ENCODE measurements around the gene LRCOL1.

LRCOL1 gene

GRCh38 chr12:132635076-132635955 lies 24.9 kb upstream of the LRCOL1 start:
- Histone ChIP-seq H3K27ac (ENCODE audit: low read depth, low read length) (no peak overlapping the region), H3K4me3 (ENCODE audit: low read depth in 1 of 5, low read length in 5 of 5) (no peak overlapping the region), H3K9ac (ENCODE audit: low read length in 5 of 5) (no peak overlapping the region), H3K9me3 (ENCODE audit: control insufficient read depth in 5 of 5, low read length in 5 of 5) (no peaks in the 10 kb centered on the region), H3K36me3 (ENCODE audit: control insufficient read depth in 5 of 5, insufficient read depth in 5 of 5, low read length in 5 of 5) (peaks cover 0 to 90% (median 76%) of the 10 kb centered on the region in 5 donors), H3K4me1 (ENCODE audit: control insufficient read depth in 5 of 5, insufficient read depth in 5 of 5, low read length in 5 of 5) (peaks cover 3 to 10% (median 7%) of the 10 kb centered on the region in 5 donors), H3K27me3 (ENCODE audit: control insufficient read depth in 5 of 5, insufficient read depth in 4 of 5, low read length in 5 of 5) (no peaks in the 10 kb centered on the region)

- Histone ChIP-seq H3K36me3 (ENCODE audit: control insufficient read depth in 5 of 5, insufficient read depth in 5 of 5, low read length in 5 of 5) (peaks cover 0 to 93% (median 77%) of the 10 kb centered on the region in 5 donors), H3K9me3 (ENCODE audit: control insufficient read depth in 5 of 5, low read length in 5 of 5) (no peaks in the 10 kb centered on the region)
Observed at GRCh38 chr12:132634411-132634990, 24.1 kb upstream of the LRCOL1 start.

GRCh38 chr12:132633901-132634300 lies 23.5 kb upstream of the LRCOL1 start:
- peaks cover 3 to 7% (median 4%) of the 10 kb centered on the region in 5 donors for H3K4me1 ChIP-seq (ENCODE audit: control insufficient read depth in 5 of 5, insufficient read depth in 5 of 5, low read length in 5 of 5)
- H3K27me3 ChIP-seq (ENCODE audit: control insufficient read depth in 5 of 5, insufficient read depth in 4 of 5, low read length in 5 of 5) = no peaks in the 10 kb centered on the region
- H3K9ac ChIP-seq (ENCODE audit: low read length in 5 of 5) = no peak overlapping the region
- no peak overlapping the region for H3K4me3 ChIP-seq (ENCODE audit: low read depth in 1 of 5, low read length in 5 of 5)
- H3K36me3 ChIP-seq (ENCODE audit: control insufficient read depth in 5 of 5, insufficient read depth in 5 of 5, low read length in 5 of 5) = peaks cover 0 to 93% (median 78%) of the 10 kb centered on the region in 5 donors
- no peak overlapping the region for H3K27ac ChIP-seq (ENCODE audit: low read depth, low read length)
- no peaks in the 10 kb centered on the region for H3K9me3 ChIP-seq (ENCODE audit: control insufficient read depth in 5 of 5, low read length in 5 of 5)

More at GRCh38 chr12:132634411-132634990, 24.1 kb upstream of the LRCOL1 start:
- Histone ChIP-seq H3K27me3 (ENCODE audit: control insufficient read depth in 5 of 5, insufficient read depth in 4 of 5, low read length in 5 of 5) (no peaks in the 10 kb centered on the region), H3K9ac (ENCODE audit: low read length in 5 of 5) (no peak overlapping the region), H3K27ac (ENCODE audit: low read depth, low read length) (no peak overlapping the region), H3K4me1 (ENCODE audit: control insufficient read depth in 5 of 5, insufficient read depth in 5 of 5, low read length in 5 of 5) (peaks cover 3 to 10% (median 7%) of the 10 kb centered on the region in 5 donors), H3K4me3 (ENCODE audit: low read depth in 1 of 5, low read length in 5 of 5) (no peak overlapping the region)

GRCh38 chr12:132633398-132633797 lies 23.0 kb upstream of the LRCOL1 start:
- Histone ChIP-seq H3K9ac (ENCODE audit: low read length in 5 of 5) (no peak overlapping the region), H3K4me3 (ENCODE audit: low read depth in 1 of 5, low read length in 5 of 5) (no peak overlapping the region), H3K4me1 (ENCODE audit: control insufficient read depth in 5 of 5, insufficient read depth in 5 of 5, low read length in 5 of 5) (peaks cover 0 to 3% (median 0%) of the 10 kb centered on the region in 5 donors), H3K36me3 (ENCODE audit: control insufficient read depth in 5 of 5, insufficient read depth in 5 of 5, low read length in 5 of 5) (peaks cover 0 to 90% (median 77%) of the 10 kb centered on the region in 5 donors), H3K9me3 (ENCODE audit: control insufficient read depth in 5 of 5, low read length in 5 of 5) (no peaks in the 10 kb centered on the region), H3K27ac (ENCODE audit: low read depth, low read length) (no peak overlapping the region), H3K27me3 (ENCODE audit: control insufficient read depth in 5 of 5, insufficient read depth in 4 of 5, low read length in 5 of 5) (no peaks in the 10 kb centered on the region)

- H3K4me1 ChIP-seq (ENCODE audit: control insufficient read depth in 5 of 5, insufficient read depth in 5 of 5, low read length in 5 of 5) = no peaks in the 10 kb centered on the region
- no peak overlapping the region for H3K27ac ChIP-seq (ENCODE audit: low read depth, low read length)
- H3K9me3 ChIP-seq (ENCODE audit: control insufficient read depth in 5 of 5, low read length in 5 of 5) = no peaks in the 10 kb centered on the region
- no peak overlapping the region for H3K9ac ChIP-seq (ENCODE audit: low read length in 5 of 5)
- no peaks in the 10 kb centered on the region for H3K27me3 ChIP-seq (ENCODE audit: control insufficient read depth in 5 of 5, insufficient read depth in 4 of 5, low read length in 5 of 5)
- H3K36me3 ChIP-seq (ENCODE audit: control insufficient read depth in 5 of 5, insufficient read depth in 5 of 5, low read length in 5 of 5) = peaks cover 0 to 86% (median 73%) of the 10 kb centered on the region in 5 donors
- H3K4me3 ChIP-seq (ENCODE audit: low read depth in 1 of 5, low read length in 5 of 5) = no peak overlapping the region
Observed at GRCh38 chr12:132632521-132633228, 22.3 kb upstream of the LRCOL1 start.

- H3K27me3 ChIP-seq (ENCODE audit: control insufficient read depth in 5 of 5, insufficient read depth in 4 of 5, low read length in 5 of 5) = no peaks in the 10 kb centered on the region
- H3K9ac ChIP-seq (ENCODE audit: low read length in 5 of 5) = no peak overlapping the region
- no peak overlapping the region for H3K4me3 ChIP-seq (ENCODE audit: low read depth in 1 of 5, low read length in 5 of 5)
- no peaks in the 10 kb centered on the region for H3K4me1 ChIP-seq (ENCODE audit: control insufficient read depth in 5 of 5, insufficient read depth in 5 of 5, low read length in 5 of 5)
- H3K27ac ChIP-seq (ENCODE audit: low read depth, low read length) = no peak overlapping the region
- H3K36me3 ChIP-seq (ENCODE audit: control insufficient read depth in 5 of 5, insufficient read depth in 5 of 5, low read length in 5 of 5) = peaks cover 0 to 76% (median 64%) of the 10 kb centered on the region in 5 donors
- H3K9me3 ChIP-seq (ENCODE audit: control insufficient read depth in 5 of 5, low read length in 5 of 5) = no peaks in the 10 kb centered on the region
Observed at GRCh38 chr12:132631666-132632065, 21.3 kb upstream of the LRCOL1 start.

GRCh38 chr12:132630672-132631071 lies 20.3 kb upstream of the LRCOL1 start:
- H3K9ac ChIP-seq (ENCODE audit: low read length in 5 of 5) = no peak overlapping the region
- H3K27me3 ChIP-seq (ENCODE audit: control insufficient read depth in 5 of 5, insufficient read depth in 4 of 5, low read length in 5 of 5) = no peaks in the 10 kb centered on the region
- H3K27ac ChIP-seq (ENCODE audit: low read depth, low read length) = no peak overlapping the region
- peaks cover 0 to 74% (median 64%) of the 10 kb centered on the region in 5 donors for H3K36me3 ChIP-seq (ENCODE audit: control insufficient read depth in 5 of 5, insufficient read depth in 5 of 5, low read length in 5 of 5)
- H3K9me3 ChIP-seq (ENCODE audit: control insufficient read depth in 5 of 5, low read length in 5 of 5) = no peaks in the 10 kb centered on the region
- no peaks in the 10 kb centered on the region for H3K4me1 ChIP-seq (ENCODE audit: control insufficient read depth in 5 of 5, insufficient read depth in 5 of 5, low read length in 5 of 5)
- H3K4me3 ChIP-seq (ENCODE audit: low read depth in 1 of 5, low read length in 5 of 5) = no peak overlapping the region

GRCh38 chr12:132629330-132629729 lies 18.9 kb upstream of the LRCOL1 start:
- H3K27me3 ChIP-seq (ENCODE audit: control insufficient read depth in 5 of 5, insufficient read depth in 4 of 5, low read length in 5 of 5) = no peaks in the 10 kb centered on the region
- H3K27ac ChIP-seq (ENCODE audit: low read depth, low read length) = no peak overlapping the region
- no peak overlapping the region for H3K4me3 ChIP-seq (ENCODE audit: low read depth in 1 of 5, low read length in 5 of 5)
- no peaks in the 10 kb centered on the region for H3K4me1 ChIP-seq (ENCODE audit: control insufficient read depth in 5 of 5, insufficient read depth in 5 of 5, low read length in 5 of 5)
- H3K36me3 ChIP-seq (ENCODE audit: control insufficient read depth in 5 of 5, insufficient read depth in 5 of 5, low read length in 5 of 5) = peaks cover 0 to 74% (median 66%) of the 10 kb centered on the region in 5 donors
- H3K9ac ChIP-seq (ENCODE audit: low read length in 5 of 5) = no peak overlapping the region
- no peaks in the 10 kb centered on the region for H3K9me3 ChIP-seq (ENCODE audit: control insufficient read depth in 5 of 5, low read length in 5 of 5)

GRCh38 chr12:132625731-132626430 lies 15.5 kb upstream of the LRCOL1 start:
- Histone ChIP-seq H3K27ac (ENCODE audit: low read depth, low read length) (no peak overlapping the region), H3K4me3 (ENCODE audit: low read depth in 1 of 5, low read length in 5 of 5) (no peak overlapping the region), H3K27me3 (ENCODE audit: control insufficient read depth in 5 of 5, insufficient read depth in 4 of 5, low read length in 5 of 5) (peaks cover 2 to 10% (median 4%) of the 10 kb centered on the region in 5 donors), H3K4me1 (ENCODE audit: control insufficient read depth in 5 of 5, insufficient read depth in 5 of 5, low read length in 5 of 5) (peaks cover 3 to 12% (median 11%) of the 10 kb centered on the region in 5 donors), H3K36me3 (ENCODE audit: control insufficient read depth in 5 of 5, insufficient read depth in 5 of 5, low read length in 5 of 5) (peaks cover 0 to 48% (median 41%) of the 10 kb centered on the region in 5 donors), H3K9me3 (ENCODE audit: control insufficient read depth in 5 of 5, low read length in 5 of 5) (no peaks in the 10 kb centered on the region), H3K9ac (ENCODE audit: low read length in 5 of 5) (no peak overlapping the region)

Measured in subcutaneous abdominal adipose tissue (tissue), 5 donors.